Activated naive CD4-positive, alpha-beta T cell treated with Interleukin-2 at 50 U/mL for 16 hours (primary cell): ENCODE measurements around the gene TAB3.
A peak's percentile ranks its signal among the peaks of the same experiment; 100 is the strongest.

ENCODE experiments used
- DNase-seq: peaks from one replicate; pipeline ENCODE4 v3.0.0-alpha.2; 2020

Gene TAB3

GRCh38 chrX:30889147-30890140 lies at the start of gene TAB3:
TSS of gene TAB3 (minus strand) at chrX:30889254. CDS start at chrX:30859588, 29,666 bp downstream.
- DNase-seq, result peak; percentile 92

- DNase-seq, result no peak
Observed at GRCh38 chrX:30938295-30938694, 49.2 kb upstream of the TAB3 start.

- no peak for DNase-seq
Observed at GRCh38 chrX:30935985-30936384, 46.9 kb upstream of the TAB3 start.

- no peak for DNase-seq
Observed at GRCh38 chrX:30931920-30932319, 42.9 kb upstream of the TAB3 start.

- DNase-seq, result no peak
Observed at GRCh38 chrX:30930679-30931078, 41.6 kb upstream of the TAB3 start.

- no peak for DNase-seq
Observed at GRCh38 chrX:30930143-30930542, 41.1 kb upstream of the TAB3 start.

GRCh38 chrX:30920271-30920670 lies 31.2 kb upstream of the TAB3 start:
- DNase-seq, result no peak

- no peak for DNase-seq
Observed at GRCh38 chrX:30918480-30918879, 29.4 kb upstream of the TAB3 start.

GRCh38 chrX:30913492-30913891 lies 24.4 kb upstream of the TAB3 start:
- no peak for DNase-seq

- no peak for DNase-seq
Observed at GRCh38 chrX:30910124-30910860, 21.2 kb upstream of the TAB3 start.

GRCh38 chrX:30906726-30907125 lies 17.7 kb upstream of the TAB3 start:
- no peak for DNase-seq

- DNase-seq, result no peak
Observed at GRCh38 chrX:30905321-30905720, 16.3 kb upstream of the TAB3 start.

GRCh38 chrX:30904632-30905031 lies 15.6 kb upstream of the TAB3 start:
- no peak for DNase-seq

- no peak for DNase-seq
Observed at GRCh38 chrX:30904186-30904585, 15.1 kb upstream of the TAB3 start.

- DNase-seq, result no peak
Observed at GRCh38 chrX:30900227-30900626, 11.2 kb upstream of the TAB3 start.

GRCh38 chrX:30898886-30899285 lies 9.8 kb upstream of the TAB3 start:
- DNase-seq, result no peak

GRCh38 chrX:30895370-30895769 lies 6.3 kb upstream of the TAB3 start:
- DNase-seq, result no peak

GRCh38 chrX:30893206-30893605 lies 4.2 kb upstream of the TAB3 start:
- DNase-seq, result no peak

GRCh38 chrX:30892591-30892990 lies 3.5 kb upstream of the TAB3 start:
- no peak for DNase-seq

GRCh38 chrX:30888526-30889146 lies 418 bp downstream of the TAB3 start:
- peak; percentile 27 for DNase-seq

- DNase-seq, result peak; percentile 72
Observed at GRCh38 chrX:30887721-30888120, 1.3 kb downstream of the TAB3 start.

GRCh38 chrX:30887288-30887687 lies 1.8 kb downstream of the TAB3 start:
- DNase-seq, result no peak

- DNase-seq, result no peak
Observed at GRCh38 chrX:30885136-30885535, 3.9 kb downstream of the TAB3 start.

- no peak for DNase-seq
Observed at GRCh38 chrX:30883138-30883537, 5.9 kb downstream of the TAB3 start.
